Activated CD4-positive, alpha-beta T cell treated with anti-CD3 and anti-CD28 coated beads, Interleukin-2, amount 50 U/mL, for 1 hour (primary cell): ENCODE results near the gene NUDT3.
"Not testable (repeated sequence)": the region's sequence is repeated elsewhere in the genome, so short reads cannot be mapped to it uniquely, and the experiment has no call there.

Source experiments
- DNase-seq: peaks from one replicate; pipeline ENCODE4 v3.0.0-alpha.2; 2020

The NUDT3 gene

GRCh38 chr6:34392497-34393190 is at the start of gene NUDT3:
TSS of gene NUDT3 (minus strand) at chr6:34392669. CDS start at chr6:34392362, 307 bp downstream.
- peak; percentile 88 for DNase-seq

- DNase-seq: no peak
Measured at GRCh38 chr6:34441526-34441925, 49.1 kb upstream of the NUDT3 start.

DNA sequence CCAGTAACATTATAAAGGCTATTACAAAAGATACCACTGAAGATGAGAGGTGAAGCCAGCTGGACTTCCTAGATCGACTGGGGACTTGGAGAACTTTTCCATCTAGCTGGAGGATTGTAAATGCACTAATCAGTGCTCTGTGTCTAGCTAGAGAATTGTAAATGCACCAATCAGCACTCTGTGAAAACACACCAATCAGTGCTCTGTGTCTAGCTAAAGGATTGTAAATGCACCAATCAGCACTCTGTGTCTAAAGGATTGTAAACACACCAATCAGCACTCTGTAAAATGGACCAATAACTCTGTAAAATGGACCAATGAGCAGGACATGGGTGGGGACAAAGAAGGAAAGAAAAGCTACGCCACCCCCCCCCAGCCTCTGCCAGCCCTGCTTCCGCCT is 47.0 kb upstream of the NUDT3 start:
- DNase-seq: no peak

GRCh38 chr6:34438705-34439104 is 46.2 kb upstream of the NUDT3 start:
- no peak for DNase-seq

DNA sequence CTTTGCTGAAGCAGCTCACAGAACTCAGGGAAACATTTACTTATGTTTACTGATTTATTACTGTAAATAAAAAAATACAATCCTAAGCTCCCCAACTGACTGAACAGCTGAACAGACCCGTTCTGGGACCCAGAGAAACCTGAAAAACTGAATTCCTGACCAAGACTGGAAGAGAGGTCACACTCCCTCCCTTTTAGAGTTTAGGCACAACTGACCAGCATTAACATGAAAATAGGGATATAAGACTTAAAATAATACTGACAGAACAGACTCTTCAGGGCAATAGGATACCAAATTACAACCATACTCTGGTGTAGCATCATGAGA is 45.1 kb upstream of the NUDT3 start:
- DNase-seq: no peak

DNA sequence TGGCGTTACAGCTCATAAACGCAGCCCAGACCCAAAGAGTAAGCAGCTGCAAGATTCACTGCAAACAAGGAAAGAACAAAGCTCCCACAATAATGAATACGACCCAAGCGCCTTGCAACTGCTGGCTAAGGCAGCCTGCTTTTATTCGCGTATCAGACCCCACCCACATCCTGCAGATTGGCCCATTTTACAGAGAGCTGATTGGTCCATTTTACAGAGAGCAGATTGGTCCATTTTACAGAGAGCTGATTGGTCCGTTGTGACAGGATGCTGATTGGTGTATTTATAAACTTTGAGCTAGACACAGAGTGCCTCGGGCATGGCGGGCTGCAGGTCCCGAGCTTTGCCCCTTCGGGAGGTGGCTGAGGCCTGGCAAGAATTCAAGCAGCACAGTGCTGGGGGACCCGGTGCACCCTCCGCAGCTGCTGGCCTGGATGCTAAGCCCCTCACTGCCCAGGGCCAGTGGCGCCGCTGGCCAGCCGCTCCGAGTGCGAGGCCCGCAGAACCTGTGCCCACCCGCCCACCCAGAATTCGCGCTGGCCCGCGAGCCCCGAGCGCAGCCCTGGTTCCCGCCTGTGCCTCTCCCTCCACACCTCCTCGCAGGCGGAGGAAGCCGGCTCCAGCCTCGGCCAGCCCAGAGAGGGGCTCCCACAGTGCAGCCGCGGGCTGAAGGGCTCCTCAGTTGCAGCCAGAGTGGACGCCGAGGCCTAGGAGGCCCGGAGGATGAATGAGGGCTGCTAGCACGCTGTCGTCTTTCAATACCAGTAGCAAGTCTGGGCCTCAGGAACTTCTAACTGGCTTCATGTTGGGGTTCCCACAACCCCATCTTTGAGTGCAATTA is 44.6 kb upstream of the NUDT3 start:
- no peak for DNase-seq

DNA sequence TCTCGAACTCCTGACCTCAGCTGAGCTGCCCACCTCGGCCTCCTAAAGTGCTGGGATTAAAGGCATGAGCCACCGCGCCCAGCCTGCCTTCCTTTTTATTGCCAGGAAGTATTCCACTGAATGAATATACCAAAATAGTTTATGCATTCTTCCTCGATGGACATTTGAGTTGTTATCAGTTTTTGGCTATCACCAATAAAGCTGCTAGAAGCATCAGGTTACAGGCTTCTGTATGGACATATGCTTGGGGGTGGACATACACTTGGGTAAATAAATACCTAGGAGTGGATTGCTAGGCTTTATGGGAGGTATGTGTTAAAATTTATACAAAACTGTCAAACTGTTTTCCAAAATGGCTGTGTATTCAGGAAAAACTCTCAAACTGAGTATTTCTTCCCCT is 43.4 kb upstream of the NUDT3 start:
- no peak for DNase-seq

DNA sequence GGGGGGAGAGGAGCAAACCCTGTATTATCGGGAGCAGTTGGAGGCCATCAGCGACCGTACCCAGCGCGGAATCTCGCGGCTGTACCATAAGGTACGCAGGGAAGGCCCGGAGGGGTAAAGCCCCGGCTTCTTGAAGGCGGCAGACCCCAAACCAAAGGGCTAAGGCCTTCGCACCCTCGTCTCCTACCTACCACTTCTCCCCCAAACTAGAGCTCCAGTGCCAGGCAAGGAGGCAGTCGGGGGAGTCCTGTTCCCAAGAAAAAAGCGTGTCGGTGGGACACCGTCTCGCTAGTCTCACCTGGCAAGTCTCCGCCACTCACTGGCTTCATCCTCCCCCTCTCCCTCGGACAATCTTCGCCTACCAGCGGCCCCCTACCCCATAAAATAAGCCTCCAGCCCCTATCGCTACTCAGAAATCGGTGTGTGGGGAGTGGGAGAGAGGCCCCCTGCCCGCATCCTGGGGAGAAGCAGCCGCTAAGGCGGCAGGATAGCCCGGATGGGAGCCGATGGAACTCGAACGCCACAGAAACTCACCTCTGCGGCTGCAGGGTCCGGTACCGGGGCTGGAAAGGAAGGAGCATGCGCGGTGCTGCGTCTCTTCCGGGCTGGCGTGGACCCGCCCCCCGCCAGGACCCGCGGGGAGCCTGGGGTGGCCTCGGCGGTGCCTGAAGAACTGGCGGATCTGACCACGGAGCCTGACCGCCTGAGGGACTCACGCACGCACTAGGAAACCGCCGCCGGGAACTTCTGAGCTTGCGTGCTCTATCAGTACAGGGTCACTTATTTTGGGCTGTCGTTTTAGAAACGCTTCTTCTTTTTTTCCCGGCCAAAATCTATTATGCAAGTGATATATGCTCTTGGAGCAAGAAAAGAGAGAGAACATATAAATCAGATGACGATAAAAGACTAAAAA is 33.3 kb upstream of the NUDT3 start, which contains the start of gene RPS10:
TSS of gene RPS10 (minus strand) at position 572 of the 913 bp plus-strand sequence. CDS start 848 bp downstream, outside the sequence.
- peak; percentile 89 for DNase-seq

- no peak for DNase-seq
Measured at GRCh38 chr6:34425132-34425497, 32.6 kb upstream of the NUDT3 start.

DNA sequence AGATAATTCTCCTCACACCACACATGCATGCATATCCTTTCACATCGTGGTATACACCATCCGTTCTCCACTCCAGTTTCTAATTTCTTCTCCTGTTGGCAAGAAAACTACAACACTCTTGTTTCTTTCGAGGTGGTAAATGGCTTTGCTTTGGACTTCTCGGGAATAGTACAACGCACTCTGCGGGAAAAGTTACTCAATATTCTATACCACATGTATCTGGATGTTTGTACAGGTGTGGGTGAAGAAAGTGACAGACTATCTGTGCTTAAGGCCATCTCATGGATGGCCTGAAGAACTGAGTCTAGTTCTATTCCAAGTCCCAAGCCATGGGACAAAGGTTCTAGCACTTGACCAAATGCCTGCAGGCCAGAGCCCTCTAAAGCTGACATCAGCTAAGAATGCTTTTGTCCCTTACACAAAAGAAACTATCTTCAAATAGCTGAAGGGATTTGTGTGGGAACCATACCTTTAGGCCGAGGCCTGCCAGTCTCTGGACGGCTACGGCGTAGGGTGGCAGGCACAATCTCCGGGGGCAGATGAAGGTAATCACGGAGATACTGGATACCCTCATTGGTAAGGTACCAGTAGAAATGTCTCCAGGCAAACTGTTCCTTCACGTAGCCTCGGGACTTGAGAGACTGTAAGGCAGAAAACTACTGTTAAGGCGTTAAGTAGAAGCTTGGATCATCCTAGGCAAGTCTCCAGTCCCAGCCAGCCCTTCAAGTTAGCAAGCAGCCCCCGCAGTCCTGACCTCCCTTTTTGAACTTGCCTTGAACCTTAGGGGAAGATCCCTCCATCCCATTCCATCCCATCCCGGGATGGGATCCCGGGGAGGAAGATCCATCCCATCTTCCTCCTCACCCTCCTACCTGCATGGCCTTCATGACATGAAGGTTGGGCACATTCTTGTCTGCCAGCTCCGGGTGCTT is 32.0 kb upstream of the NUDT3 start:
- no peak for DNase-seq

GRCh38 chr6:34423254-34423653 is 30.8 kb upstream of the NUDT3 start:
- no peak for DNase-seq

DNA sequence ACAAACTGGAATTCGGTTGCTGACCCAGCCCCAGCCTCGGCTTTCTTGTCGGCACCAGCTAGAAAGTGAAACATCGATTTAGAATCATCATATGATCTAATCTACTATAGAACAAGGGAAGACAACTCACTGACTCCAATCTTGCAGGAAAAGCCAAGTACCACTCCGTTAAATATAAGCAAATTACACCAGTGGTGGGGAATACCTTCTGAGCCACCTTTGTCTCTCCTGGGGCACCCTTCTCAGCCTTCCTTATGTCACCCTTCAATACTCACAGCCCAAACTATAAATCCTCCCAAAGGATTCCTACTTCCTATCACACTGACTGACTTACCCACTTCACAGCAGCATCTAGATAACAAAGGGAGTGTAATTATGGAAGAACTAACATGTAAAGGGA is 25.9 kb upstream of the NUDT3 start:
- no peak for DNase-seq

GRCh38 chr6:34416877-34417371 is 24.5 kb upstream of the NUDT3 start:
- DNase-seq: no peak

- DNase-seq: peak; percentile 34
Measured at GRCh38 chr6:34414999-34415858, 22.8 kb upstream of the NUDT3 start.

GRCh38 chr6:34412643-34413214 is 20.3 kb upstream of the NUDT3 start:
- no peak for DNase-seq

- no peak for DNase-seq
Measured at GRCh38 chr6:34412016-34412415, 19.5 kb upstream of the NUDT3 start.

DNA sequence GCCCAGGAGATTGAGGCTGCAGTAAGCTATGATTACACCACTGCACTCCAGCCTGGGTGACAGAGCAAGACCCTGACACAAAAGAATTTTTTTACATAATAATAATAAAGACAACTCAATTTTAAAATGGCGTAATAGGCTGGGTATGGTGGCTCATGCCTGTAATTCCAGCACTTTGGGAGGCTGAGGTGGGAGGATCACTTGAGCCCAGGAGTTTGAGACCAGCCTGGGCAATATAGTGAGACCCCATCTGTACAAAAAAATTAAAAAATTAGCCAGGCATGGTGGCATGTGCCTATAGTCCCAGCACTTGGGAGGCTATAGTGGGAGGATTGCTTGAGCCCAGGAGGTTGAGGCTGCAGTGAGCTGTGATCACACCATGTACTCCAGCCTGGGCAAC is 15.4 kb upstream of the NUDT3 start:
- DNase-seq: not testable (repeated sequence)

DNA sequence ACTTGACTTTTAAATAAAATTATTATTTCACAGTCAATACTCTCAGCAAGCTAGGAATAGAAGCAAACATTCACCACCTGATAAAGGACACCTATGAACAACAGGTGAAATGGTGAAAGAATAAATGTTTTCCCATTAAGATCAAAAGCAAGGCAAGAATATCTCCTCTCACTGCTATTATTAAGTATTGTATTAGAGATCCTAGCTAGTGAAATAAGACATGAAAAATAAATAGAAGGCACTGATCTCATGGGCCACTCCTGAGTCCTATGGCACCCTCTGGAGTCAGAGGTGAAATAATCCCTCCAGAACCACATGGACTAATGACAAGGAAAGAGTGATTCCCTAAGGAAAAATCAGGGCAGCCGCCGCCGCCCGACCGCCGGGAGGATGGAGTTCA is 4.0 kb upstream of the NUDT3 start:
- no peak for DNase-seq

DNA sequence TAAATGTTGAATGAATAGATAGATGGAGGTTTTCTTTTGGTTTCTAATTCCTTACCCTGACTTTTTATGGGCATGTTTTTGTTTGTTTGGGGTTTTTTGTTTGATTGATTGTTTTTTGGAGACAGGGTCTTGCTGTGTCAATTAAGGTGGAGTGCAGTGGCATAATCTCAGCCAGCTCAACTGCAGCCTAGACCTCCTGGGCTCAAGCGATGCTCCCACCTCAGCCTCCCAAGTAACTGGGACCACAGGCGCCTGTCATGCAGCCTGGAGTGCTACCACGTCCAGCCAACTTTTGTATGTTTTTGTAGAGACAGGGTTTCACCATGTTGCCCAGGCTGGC is 1.5 kb upstream of the NUDT3 start:
- no peak for DNase-seq

- no peak for DNase-seq
Measured at GRCh38 chr6:34393191-34393965, 909 bp upstream of the NUDT3 start.
